C4-2B (cell line): ENCODE data around the gene PPFIBP1.

Experiments
- ZFX ChIP-seq: fragments of 450-650 bp; IDR thresholded peaks from 2 replicates; pipeline ENCODE4 v1.6.1; 2017
- TF ChIP-seq, protein P1 (sequence below): fragments of 450-650 bp; conservative IDR thresholded peaks from 2 replicates; pipeline ENCODE4 v1.5.1; 2017; ENCODE audit warnings: mild to moderate bottlenecking

DNA sequence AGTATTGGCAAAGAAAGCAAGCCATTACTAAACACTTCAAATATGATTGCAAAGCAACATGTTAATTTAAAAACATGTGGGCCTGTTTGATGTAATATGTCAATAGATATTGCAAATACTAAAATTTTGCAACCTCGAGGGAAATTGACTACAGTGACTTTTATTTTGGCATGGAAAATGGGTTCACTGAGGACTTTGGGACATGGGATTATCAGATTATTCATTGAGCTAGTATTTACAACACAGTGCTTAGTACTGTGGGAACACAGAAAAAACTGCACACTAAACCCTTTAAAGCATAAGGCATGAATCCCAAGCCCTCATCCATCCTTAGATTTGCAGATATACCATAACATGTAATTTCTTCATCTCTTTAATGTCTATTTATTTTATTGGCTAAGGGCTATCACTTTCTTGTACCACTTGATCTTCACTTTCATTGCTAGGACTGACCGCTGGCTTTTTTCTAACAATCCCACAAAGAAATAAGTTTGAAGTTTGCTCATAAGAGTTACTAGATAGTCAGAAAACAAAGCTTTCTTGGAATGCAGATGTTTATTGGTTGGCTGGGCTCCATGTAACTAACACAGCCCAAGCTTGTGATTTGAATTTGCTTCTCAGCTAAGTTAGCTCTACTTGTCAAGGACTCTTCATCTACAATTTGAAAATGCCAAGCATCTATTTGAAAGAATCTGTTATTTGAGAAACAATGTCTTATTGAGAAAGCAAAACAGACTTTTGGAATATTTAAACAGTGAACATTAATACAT lies 48.7 kb downstream of the PPFIBP1 start:
- TF ChIP-seq, protein P1, sequence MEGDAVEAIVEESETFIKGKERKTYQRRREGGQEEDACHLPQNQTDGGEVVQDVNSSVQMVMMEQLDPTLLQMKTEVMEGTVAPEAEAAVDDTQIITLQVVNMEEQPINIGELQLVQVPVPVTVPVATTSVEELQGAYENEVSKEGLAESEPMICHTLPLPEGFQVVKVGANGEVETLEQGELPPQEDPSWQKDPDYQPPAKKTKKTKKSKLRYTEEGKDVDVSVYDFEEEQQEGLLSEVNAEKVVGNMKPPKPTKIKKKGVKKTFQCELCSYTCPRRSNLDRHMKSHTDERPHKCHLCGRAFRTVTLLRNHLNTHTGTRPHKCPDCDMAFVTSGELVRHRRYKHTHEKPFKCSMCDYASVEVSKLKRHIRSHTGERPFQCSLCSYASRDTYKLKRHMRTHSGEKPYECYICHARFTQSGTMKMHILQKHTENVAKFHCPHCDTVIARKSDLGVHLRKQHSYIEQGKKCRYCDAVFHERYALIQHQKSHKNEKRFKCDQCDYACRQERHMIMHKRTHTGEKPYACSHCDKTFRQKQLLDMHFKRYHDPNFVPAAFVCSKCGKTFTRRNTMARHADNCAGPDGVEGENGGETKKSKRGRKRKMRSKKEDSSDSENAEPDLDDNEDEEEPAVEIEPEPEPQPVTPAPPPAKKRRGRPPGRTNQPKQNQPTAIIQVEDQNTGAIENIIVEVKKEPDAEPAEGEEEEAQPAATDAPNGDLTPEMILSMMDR: no peak
- no peak for TF ChIP-seq ZFX
